LNCAP (cell line): Measurements from ENCODE around the gene GATA5.
A peak's percentile ranks its signal among the peaks of the same experiment; 100 is the strongest.

Experiments used
- CTCF ChIP-seq: fragments of 450-650 bp; IDR thresholded peaks from 2 replicates; pipeline ENCODE4 v1.5.1; 2017; ENCODE audit warnings: mild to moderate bottlenecking

GATA5 gene

GRCh38 chr20:62517901-62518610, 42.3 kb upstream of the GATA5 start:
- no peak for TF ChIP-seq CTCF

GRCh38 chr20:62517168-62517567, 41.4 kb upstream of the GATA5 start:
- TF ChIP-seq CTCF, result no peak

GRCh38 chr20:62516338-62516737, 40.5 kb upstream of the GATA5 start:
- TF ChIP-seq CTCF, result peak; percentile 63

- TF ChIP-seq CTCF, result no peak
Observed at GRCh38 chr20:62515826-62516225, 40.0 kb upstream of the GATA5 start.

- no peak for TF ChIP-seq CTCF
Observed at GRCh38 chr20:62515280-62515679, 39.5 kb upstream of the GATA5 start.

GRCh38 chr20:62513991-62514390, 38.2 kb upstream of the GATA5 start:
- no peak for TF ChIP-seq CTCF

- TF ChIP-seq CTCF, result no peak
Observed at GRCh38 chr20:62511915-62512610, 36.3 kb upstream of the GATA5 start.
